ENCODE measurements around the gene MMP19.
"Not testable (repeated sequence)": the region's sequence is repeated elsewhere in the genome, so short reads cannot be mapped to it uniquely, and the experiment has no call there.

The MMP19 gene

GRCh38 chr12:55840581-55841351 is 2.0 kb downstream of the MMP19 start:
- no peak for DNase-seq

GRCh38 chr12:55839345-55840140 is 3.2 kb downstream of the MMP19 start:
- DNase-seq: no peak

GRCh38 chr12:55838361-55838760 is 4.4 kb downstream of the MMP19 start:
- DNase-seq: no peak

GRCh38 chr12:55834400-55834799 is 8.3 kb downstream of the MMP19 start:
- DNase-seq: not testable (repeated sequence)

- no peak for DNase-seq
Observed at GRCh38 chr12:55833056-55833455, 9.7 kb downstream of the MMP19 start.

- DNase-seq: no peak
Observed at GRCh38 chr12:55831447-55831815, 11.3 kb downstream of the MMP19 start.

- peak; percentile 94 for DNase-seq
Observed at GRCh38 chr12:55830601-55831446, 11.9 kb downstream of the MMP19 start.

- no peak for DNase-seq
Observed at GRCh38 chr12:55829967-55830600, 12.7 kb downstream of the MMP19 start.

GRCh38 chr12:55828357-55828756 is 14.4 kb downstream of the MMP19 start:
- no peak for DNase-seq

GRCh38 chr12:55827806-55828205 is 14.9 kb downstream of the MMP19 start:
- no peak for DNase-seq

- no peak for DNase-seq
Observed at GRCh38 chr12:55824726-55825125, 18.0 kb downstream of the MMP19 start.

- no peak for DNase-seq
Observed at GRCh38 chr12:55823419-55823818, 19.3 kb downstream of the MMP19 start.

- no peak for DNase-seq
Observed at GRCh38 chr12:55822228-55822627, 20.5 kb downstream of the MMP19 start.

GRCh38 chr12:55820679-55821078 is 22.1 kb downstream of the MMP19 start:
- DNase-seq: no peak

- no peak for DNase-seq
Observed at GRCh38 chr12:55818886-55819285, 23.9 kb downstream of the MMP19 start.

- no peak for DNase-seq
Observed at GRCh38 chr12:55818140-55818728, 24.5 kb downstream of the MMP19 start.

GRCh38 chr12:55817345-55818139 is 25.2 kb downstream of the MMP19 start, which contains the start of the genes ORMDL2 and SARNP:
Gene ORMDL2 (plus strand): TSS chr12:55818041. CDS start chr12:55819000, 959 bp downstream.
Gene SARNP (minus strand): TSS chr12:55817724. CDS start chr12:55817701, 23 bp downstream.
- DNase-seq: peak; percentile 99

GRCh38 chr12:55816881-55817344 is 25.8 kb downstream of the MMP19 start:
- no peak for DNase-seq

- DNase-seq: no peak
Observed at GRCh38 chr12:55815473-55815872, 27.3 kb downstream of the MMP19 start.

- no peak for DNase-seq
Observed at GRCh38 chr12:55814257-55814656, 28.5 kb downstream of the MMP19 start.

- DNase-seq: no peak
Observed at GRCh38 chr12:55812088-55812487, 30.6 kb downstream of the MMP19 start.
